GM12891 (cell line): Measurements from ENCODE around the gene DPH6.

Source experiments
- PAX5 ChIP-seq: IDR thresholded peaks from 2 replicates; pipeline ENCODE4 v1.6.1; 2011; ENCODE audit warnings: low read length, moderate library complexity, mild to moderate bottlenecking; ENCODE audit not compliant: insufficient read depth, severe bottlenecking
- POLR2A ChIP-seq: IDR thresholded peaks from 2 replicates; pipeline ENCODE4 v1.6.1; 2011; ENCODE audit warnings: low read depth, low read length, control low read depth
- POLR2AphosphoS5 ChIP-seq: IDR thresholded peaks from 2 replicates; pipeline ENCODE4 v1.6.1; 2011; ENCODE audit warnings: low read depth, low read length, control low read depth
- POU2F2 ChIP-seq: IDR thresholded peaks from 2 replicates; pipeline ENCODE4 v1.6.1; 2011; ENCODE audit warnings: low read depth, mild to moderate bottlenecking, control low read depth, low read length, moderate library complexity
- SPI1 ChIP-seq: IDR thresholded peaks from 2 replicates; pipeline ENCODE4 v1.6.1; 2011; ENCODE audit warnings: low read depth, low read length, control low read depth
- TAF1 ChIP-seq: IDR thresholded peaks from 2 replicates; pipeline ENCODE4 v1.6.1; 2011; ENCODE audit warnings: low read depth, low read length, control low read depth

- TF ChIP-seq POLR2AphosphoS5 (no peak), SPI1 (no peak), POLR2A (no peak), POU2F2 (no peak), TAF1 (no peak), PAX5 (no peak)
Observed at GRCh38 chr15:35535365-35535916, 10.5 kb downstream of the DPH6 start.
